Immature natural killer cell (primary cell): ENCODE measurements around the gene SENP1. TPM values are rescaled to one million over a fixed set of nuclear protein-coding genes. Genes with fewer than 3 reads are reported as not detected.

Experiments used
- DNase-seq, 3 donors: peaks; one replicate each; pipeline ENCODE4 v3.0.0; 2022; ENCODE audit warnings: mixed read lengths in 1 of 3
- H3K27ac Mint-ChIP-seq, 6 donors: one replicate each; pipeline ENCODE4 v1.8.0; 2020; ENCODE audit warnings: mixed read lengths in 6 of 6, mild to moderate bottlenecking in 5 of 6, inconsistent platforms in 4 of 6, moderate library complexity in 3 of 6
- H3K27me3 Mint-ChIP-seq, 3 donors: one replicate each; pipeline ENCODE4 v1.8.0; 2020 to 2021; ENCODE audit warnings: low read depth in 3 of 3, mild to moderate bottlenecking in 3 of 3, mixed read lengths in 3 of 3, moderate library complexity in 3 of 3, inconsistent platforms in 1 of 3
- H3K36me3 Mint-ChIP-seq, 3 donors: one replicate each; pipeline ENCODE4 v1.8.0; 2020; ENCODE audit warnings: mixed read lengths in 3 of 3, inconsistent platforms in 2 of 3, mild to moderate bottlenecking in 2 of 3
- H3K4me1 Mint-ChIP-seq, 2 donors: one replicate each; pipeline ENCODE4 v1.8.0; 2020; ENCODE audit warnings: inconsistent platforms in 2 of 2, mild to moderate bottlenecking in 2 of 2, mixed read lengths in 2 of 2, moderate library complexity in 1 of 2
- H3K4me3 Mint-ChIP-seq, 5 donors: one replicate each; pipeline ENCODE4 v1.8.0; 2020; ENCODE audit warnings: mild to moderate bottlenecking in 5 of 5, mixed read lengths in 5 of 5, inconsistent platforms in 3 of 5, moderate library complexity in 3 of 5
- H3K9me3 Mint-ChIP-seq, 6 donors: one replicate each; pipeline ENCODE4 v1.8.0; 2020; ENCODE audit warnings: mild to moderate bottlenecking in 6 of 6, mixed read lengths in 6 of 6, inconsistent platforms in 4 of 6, moderate library complexity in 3 of 6
- polyA plus RNA-seq, 3 donors: library from polyadenylated mRNA; unstranded; fragments of 300-500 nt; fragmentation: Illumina TruSeq; gene quantifications; one replicate each; pipeline ENCODE4 v1.2.3, GENCODE V29; 2021

The SENP1 gene
- polyA plus RNA-seq, 3 donors from 2014 or later, result 4.0 to 14.6 (median 8.5) TPM

- no peak overlapping the region for H3K27ac Mint-ChIP-seq
- DNase-seq, result no peak
- H3K36me3 Mint-ChIP-seq, result peaks cover 23 to 67% (median 23%) of the 10 kb centered on the region in 3 donors
- no peaks in the 10 kb centered on the region for H3K27me3 Mint-ChIP-seq
- no peak overlapping the region for H3K4me3 Mint-ChIP-seq
- H3K9me3 Mint-ChIP-seq, result no peaks in the 10 kb centered on the region
- H3K4me1 Mint-ChIP-seq, result no peaks in the 10 kb centered on the region
Observed at GRCh38 chr12:48069241-48069640, 36.6 kb downstream of the SENP1 start.

DNA sequence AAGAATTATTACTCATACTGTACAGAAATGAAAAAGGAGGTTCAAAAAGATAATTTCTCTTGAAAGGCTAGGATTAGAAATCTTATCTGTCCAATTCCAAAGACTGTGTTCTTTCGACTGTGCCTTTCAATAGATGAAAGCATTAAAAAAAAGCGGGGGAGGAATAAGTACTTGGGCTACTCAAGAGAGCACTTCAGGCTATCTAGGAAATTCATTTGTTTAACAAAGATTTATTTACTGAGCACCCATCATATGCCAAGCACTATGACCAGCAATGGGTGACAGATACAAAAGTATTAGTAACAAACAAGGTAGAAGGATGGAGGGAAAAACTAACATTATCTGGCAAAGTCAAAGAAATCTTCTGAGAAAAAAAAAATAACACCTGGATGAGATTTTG is 37.4 kb downstream of the SENP1 start:
- no peaks in the 10 kb centered on the region for H3K9me3 Mint-ChIP-seq
- peaks cover 28 to 68% (median 28%) of the 10 kb centered on the region in 3 donors for H3K36me3 Mint-ChIP-seq
- peak overlapping the region in 1 of 6 donors; percentile 2 for H3K27ac Mint-ChIP-seq
- no peaks in the 10 kb centered on the region for H3K27me3 Mint-ChIP-seq
- H3K4me3 Mint-ChIP-seq, result no peak overlapping the region
- no peak for DNase-seq
- H3K4me1 Mint-ChIP-seq, result no peaks in the 10 kb centered on the region

DNA sequence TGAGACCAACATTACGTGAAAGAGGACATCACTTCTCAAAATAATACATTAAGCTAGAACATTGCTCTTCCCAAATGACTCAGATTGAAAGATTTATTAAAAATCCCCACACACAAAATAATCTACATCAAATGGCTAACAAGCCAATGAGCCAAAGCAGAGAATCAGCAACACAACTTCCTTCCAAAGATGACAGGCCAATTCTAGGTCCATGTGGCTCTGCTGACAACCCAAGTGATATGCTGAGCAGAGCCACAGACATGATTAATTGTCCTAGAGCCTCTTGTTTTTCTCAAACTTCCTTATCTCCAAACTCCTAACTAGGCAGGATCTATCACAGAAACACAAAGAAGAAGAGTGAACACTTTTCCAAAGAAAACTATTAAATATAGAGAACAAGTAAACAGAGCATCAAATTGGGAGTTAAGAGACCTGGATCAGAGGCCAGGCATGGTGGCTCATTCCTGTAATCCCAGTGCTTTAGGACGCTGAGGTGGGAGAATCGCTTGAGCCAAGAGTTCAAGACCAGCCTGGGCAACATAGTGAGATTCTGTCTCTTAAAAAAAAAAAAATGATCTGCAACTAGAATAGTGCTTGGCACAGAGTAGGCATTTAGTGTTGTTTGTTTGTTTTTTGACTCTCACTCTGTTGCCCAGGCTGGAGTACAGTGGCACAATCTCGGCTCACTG is 38.5 kb downstream of the SENP1 start:
- Mint-ChIP-seq H3K27me3 (no peaks in the 10 kb centered on the region), H3K27ac (peak overlapping the region in 3 of 6 donors; percentile 26 to 60 (median 36)), H3K36me3 (peaks cover 31 to 67% (median 32%) of the 10 kb centered on the region in 3 donors), H3K4me3 (no peak overlapping the region), H3K4me1 (no peaks in the 10 kb centered on the region), H3K9me3 (no peaks in the 10 kb centered on the region)
- no peak for DNase-seq

DNA sequence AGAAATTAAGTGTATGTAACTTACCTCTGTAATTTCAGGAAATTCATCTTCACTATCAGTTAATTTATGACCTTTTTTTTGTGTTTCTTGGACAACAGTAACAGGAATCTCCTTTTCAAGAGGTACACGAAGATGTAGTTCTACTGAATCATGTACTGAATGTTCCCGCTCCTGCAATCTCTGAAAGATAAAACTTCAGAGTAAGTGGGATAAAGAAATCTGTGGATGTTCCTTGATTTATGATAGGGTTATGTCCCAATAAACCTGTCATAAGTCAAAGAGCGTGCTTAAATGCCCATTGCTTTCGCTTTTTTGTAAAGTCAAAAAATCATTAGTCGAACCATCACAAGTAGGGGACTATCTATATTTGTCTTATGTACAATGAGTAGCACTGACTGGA is 40.8 kb downstream of the SENP1 start:
- Mint-ChIP-seq H3K27ac (no peak overlapping the region), H3K27me3 (no peaks in the 10 kb centered on the region), H3K36me3 (peaks cover 36 to 71% (median 43%) of the 10 kb centered on the region in 3 donors), H3K4me1 (no peaks in the 10 kb centered on the region), H3K9me3 (no peaks in the 10 kb centered on the region), H3K4me3 (no peak overlapping the region)
- DNase-seq, result no peak

- no peak for DNase-seq
- Mint-ChIP-seq H3K9me3 (peaks cover 0 to 2% (median 0%) of the 10 kb centered on the region in 6 donors), H3K27me3 (no peaks in the 10 kb centered on the region), H3K4me3 (no peak overlapping the region), H3K4me1 (no peaks in the 10 kb centered on the region), H3K36me3 (peaks cover 51 to 73% (median 52%) of the 10 kb centered on the region in 3 donors), H3K27ac (no peak overlapping the region)
Observed at GRCh38 chr12:48063530-48063929, 42.3 kb downstream of the SENP1 start.

- no peak overlapping the region for H3K4me3 Mint-ChIP-seq
- H3K9me3 Mint-ChIP-seq, result peaks cover 0 to 2% (median 0%) of the 10 kb centered on the region in 6 donors
- peaks cover 0 to 1% (median 0%) of the 10 kb centered on the region in 3 donors for H3K27me3 Mint-ChIP-seq
- no peaks in the 10 kb centered on the region for H3K4me1 Mint-ChIP-seq
- no peak overlapping the region for H3K27ac Mint-ChIP-seq
- H3K36me3 Mint-ChIP-seq, result peaks cover 53 to 70% (median 55%) of the 10 kb centered on the region in 3 donors
- DNase-seq, result no peak
Observed at GRCh38 chr12:48061938-48062719, 43.8 kb downstream of the SENP1 start.

DNA sequence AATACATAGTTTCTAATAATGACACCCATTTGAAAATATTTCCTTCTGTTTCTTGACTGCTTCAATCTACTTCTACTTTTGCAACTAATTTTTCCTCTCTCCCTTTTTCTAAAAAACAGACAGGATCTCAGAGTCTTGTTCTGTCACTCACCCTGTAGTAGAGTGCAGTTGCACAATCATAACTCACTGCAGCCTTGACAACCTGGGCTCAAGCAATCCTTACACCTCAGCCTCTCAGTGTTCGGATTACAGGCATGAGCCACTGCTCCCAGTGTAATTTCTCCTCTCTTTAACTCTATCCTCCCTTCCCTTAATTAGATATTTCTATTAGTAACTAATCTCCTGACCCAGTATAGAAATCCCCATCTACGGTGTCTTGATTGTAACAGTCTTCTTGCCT is 45.4 kb downstream of the SENP1 start:
- no peak overlapping the region for H3K4me3 Mint-ChIP-seq
- DNase-seq, result no peak
- peaks cover 49 to 65% (median 52%) of the 10 kb centered on the region in 3 donors for H3K36me3 Mint-ChIP-seq
- no peaks in the 10 kb centered on the region for H3K4me1 Mint-ChIP-seq
- peaks cover 0 to 2% (median 0%) of the 10 kb centered on the region in 6 donors for H3K9me3 Mint-ChIP-seq
- H3K27me3 Mint-ChIP-seq, result peaks cover 0 to 1% (median 0%) of the 10 kb centered on the region in 3 donors
- no peak overlapping the region for H3K27ac Mint-ChIP-seq

GRCh38 chr12:48058771-48059170 is 47.1 kb downstream of the SENP1 start:
- no peak for DNase-seq
- Mint-ChIP-seq H3K9me3 (peaks cover 0 to 2% (median 0%) of the 10 kb centered on the region in 6 donors), H3K27ac (no peak overlapping the region), H3K27me3 (peaks cover 0 to 1% (median 0%) of the 10 kb centered on the region in 3 donors), H3K4me1 (no peaks in the 10 kb centered on the region), H3K36me3 (peaks cover 41 to 51% (median 42%) of the 10 kb centered on the region in 3 donors), H3K4me3 (no peak overlapping the region)

GRCh38 chr12:48054955-48055821 is 50.7 kb downstream of the SENP1 start:
- Mint-ChIP-seq H3K9me3 (peaks cover 0 to 2% (median 0%) of the 10 kb centered on the region in 6 donors), H3K27ac (peak overlapping the region in 1 of 6 donors; percentile 20), H3K36me3 (peaks cover 21 to 25% (median 21%) of the 10 kb centered on the region in 3 donors), H3K4me1 (no peaks in the 10 kb centered on the region), H3K4me3 (no peak overlapping the region), H3K27me3 (peaks cover 0 to 1% (median 0%) of the 10 kb centered on the region in 3 donors)
- DNase-seq, result no peak

DNA sequence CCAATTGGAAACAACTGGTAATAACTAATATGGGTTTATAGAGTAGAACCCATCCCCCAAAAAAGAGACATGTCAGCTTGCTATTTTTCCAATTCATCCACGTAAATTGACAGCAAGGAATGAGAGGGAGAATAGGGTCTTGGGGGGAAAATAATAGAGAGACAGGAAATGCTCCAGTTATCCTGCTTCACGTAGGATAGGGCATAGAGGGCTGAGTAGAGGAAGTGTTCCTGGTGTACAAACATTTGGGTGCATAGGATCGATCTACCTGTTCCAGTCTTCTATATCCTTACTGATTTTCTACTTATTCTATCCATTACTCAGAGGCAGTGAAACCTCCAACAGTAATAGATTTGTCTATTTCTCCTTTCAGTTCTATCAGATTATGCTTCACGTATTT is 52.0 kb downstream of the SENP1 start:
- DNase-seq, result no peak
- Mint-ChIP-seq H3K9me3 (no peaks in the 10 kb centered on the region), H3K27me3 (peaks cover 0 to 1% (median 0%) of the 10 kb centered on the region in 3 donors), H3K36me3 (peaks cover 8 to 19% (median 8%) of the 10 kb centered on the region in 3 donors), H3K4me3 (no peak overlapping the region), H3K4me1 (no peaks in the 10 kb centered on the region), H3K27ac (no peak overlapping the region)

DNA sequence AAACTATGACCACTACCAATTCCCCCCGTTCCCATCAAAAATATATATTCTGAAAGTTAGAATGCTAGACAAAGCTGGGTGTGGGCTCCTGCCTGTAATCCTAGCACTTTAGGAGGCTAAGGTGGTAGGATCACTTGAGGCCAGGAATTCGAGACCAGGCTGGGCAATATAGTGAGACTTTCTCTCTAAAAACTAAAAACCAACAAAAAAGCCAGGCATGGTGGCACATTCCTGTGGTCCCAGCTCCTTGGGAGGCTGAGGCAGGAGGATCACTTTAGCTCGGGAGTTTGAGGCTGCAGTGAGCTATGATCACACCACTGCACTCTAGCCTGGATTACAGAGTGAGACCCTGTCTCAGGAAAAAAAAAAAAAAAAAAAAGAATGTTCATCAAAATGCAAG is 52.8 kb downstream of the SENP1 start:
- peaks cover 0 to 1% (median 0%) of the 10 kb centered on the region in 3 donors for H3K27me3 Mint-ChIP-seq
- no peaks in the 10 kb centered on the region for H3K4me1 Mint-ChIP-seq
- no peak overlapping the region for H3K4me3 Mint-ChIP-seq
- peak overlapping the region in 1 of 6 donors; percentile 65 for H3K27ac Mint-ChIP-seq
- H3K36me3 Mint-ChIP-seq, result peaks cover under 1 to 17% (median under 1%) of the 10 kb centered on the region in 3 donors
- DNase-seq, result no peak
- no peaks in the 10 kb centered on the region for H3K9me3 Mint-ChIP-seq

DNA sequence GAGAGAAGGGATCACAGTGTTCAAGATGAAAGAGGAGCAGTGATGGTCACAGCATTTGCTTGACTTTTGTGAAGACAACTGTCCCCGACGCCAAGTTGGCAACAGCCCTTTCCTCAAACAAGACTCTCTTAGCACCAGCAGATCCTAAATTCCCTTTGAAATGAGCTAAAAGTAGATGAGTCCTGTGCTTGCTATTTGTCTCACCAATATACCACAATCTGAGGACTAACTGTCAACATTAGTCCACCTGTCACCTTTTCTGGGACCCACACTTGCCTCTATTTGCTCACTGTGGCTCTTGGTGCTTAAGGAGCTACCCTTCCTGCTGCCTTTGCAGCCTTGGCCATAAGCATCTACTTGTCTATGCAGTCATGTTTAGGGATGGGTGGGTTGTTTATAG is 54.2 kb downstream of the SENP1 start:
- H3K9me3 Mint-ChIP-seq, result no peaks in the 10 kb centered on the region
- H3K4me1 Mint-ChIP-seq, result no peaks in the 10 kb centered on the region
- peak overlapping the region in 1 of 6 donors; percentile 12 for H3K27ac Mint-ChIP-seq
- DNase-seq, result no peak
- H3K36me3 Mint-ChIP-seq, result peaks cover 0 to 27% (median 6%) of the 10 kb centered on the region in 3 donors
- H3K4me3 Mint-ChIP-seq, result no peak overlapping the region
- no peaks in the 10 kb centered on the region for H3K27me3 Mint-ChIP-seq

DNA sequence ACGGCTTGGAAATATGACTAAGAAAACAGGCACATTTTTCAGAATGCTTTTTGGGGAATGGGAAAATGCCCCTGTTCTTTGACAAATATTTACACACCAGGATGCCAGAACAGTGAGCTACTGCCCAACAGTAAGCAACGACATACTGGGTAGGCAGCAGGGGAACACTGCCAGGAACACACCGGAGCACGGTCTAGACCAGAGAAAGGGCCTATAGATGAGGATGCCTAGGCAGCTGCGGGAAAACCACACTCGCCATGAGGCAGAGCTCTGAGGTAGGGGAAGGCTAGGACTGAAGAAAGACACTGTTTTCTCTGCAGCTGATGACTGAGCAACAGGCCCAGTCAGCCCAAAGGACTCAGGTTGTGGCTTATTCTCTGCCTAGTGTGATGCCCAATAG is 55.7 kb downstream of the SENP1 start:
- no peak overlapping the region for H3K4me3 Mint-ChIP-seq
- no peaks in the 10 kb centered on the region for H3K9me3 Mint-ChIP-seq
- H3K4me1 Mint-ChIP-seq, result no peaks in the 10 kb centered on the region
- peaks cover 10 to 39% (median 21%) of the 10 kb centered on the region in 3 donors for H3K36me3 Mint-ChIP-seq
- no peak overlapping the region for H3K27ac Mint-ChIP-seq
- H3K27me3 Mint-ChIP-seq, result no peaks in the 10 kb centered on the region
- DNase-seq, result no peak
